ENCODE measurements around the gene PKNOX2. TPM values are rescaled to one million over a fixed set of nuclear protein-coding genes. Genes with fewer than 3 reads are reported as not detected.
A peak's percentile ranks its signal among the peaks of the same experiment; 100 is the strongest.

PKNOX2 gene
- total and polyA plus RNA-seq, 9 of the 15 experiments (the other 6 are each of a cell fraction or from before 2014, with no cell fraction given): not detected

DNA sequence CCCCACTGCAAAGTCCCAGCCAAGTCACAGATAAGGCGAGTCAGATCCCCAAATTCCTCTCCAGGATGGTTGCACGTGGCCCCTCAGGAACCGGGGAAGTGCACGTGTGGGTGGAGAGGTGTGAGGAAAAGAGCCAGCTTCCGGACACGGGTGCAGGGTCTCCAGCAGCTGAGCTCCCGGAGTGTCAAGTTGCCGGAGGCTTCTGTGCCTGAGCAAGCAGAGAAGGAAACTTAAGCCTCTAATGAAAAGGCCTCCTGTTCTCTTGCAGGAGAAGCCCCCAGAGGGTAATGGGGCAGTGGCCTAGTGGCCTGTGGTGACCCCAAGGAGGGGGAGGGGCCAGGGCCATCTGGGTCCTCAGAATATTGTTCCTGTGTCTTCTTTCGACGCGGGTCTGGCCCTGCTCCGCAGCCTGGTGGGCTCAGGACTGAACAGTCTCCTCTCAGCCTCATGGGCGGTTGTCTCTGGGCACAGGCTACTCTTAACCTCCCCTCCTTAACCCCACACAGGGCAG lies 183.6 kb downstream of the PKNOX2 start (continued):
- TF ChIP-seq, protein P1, sequence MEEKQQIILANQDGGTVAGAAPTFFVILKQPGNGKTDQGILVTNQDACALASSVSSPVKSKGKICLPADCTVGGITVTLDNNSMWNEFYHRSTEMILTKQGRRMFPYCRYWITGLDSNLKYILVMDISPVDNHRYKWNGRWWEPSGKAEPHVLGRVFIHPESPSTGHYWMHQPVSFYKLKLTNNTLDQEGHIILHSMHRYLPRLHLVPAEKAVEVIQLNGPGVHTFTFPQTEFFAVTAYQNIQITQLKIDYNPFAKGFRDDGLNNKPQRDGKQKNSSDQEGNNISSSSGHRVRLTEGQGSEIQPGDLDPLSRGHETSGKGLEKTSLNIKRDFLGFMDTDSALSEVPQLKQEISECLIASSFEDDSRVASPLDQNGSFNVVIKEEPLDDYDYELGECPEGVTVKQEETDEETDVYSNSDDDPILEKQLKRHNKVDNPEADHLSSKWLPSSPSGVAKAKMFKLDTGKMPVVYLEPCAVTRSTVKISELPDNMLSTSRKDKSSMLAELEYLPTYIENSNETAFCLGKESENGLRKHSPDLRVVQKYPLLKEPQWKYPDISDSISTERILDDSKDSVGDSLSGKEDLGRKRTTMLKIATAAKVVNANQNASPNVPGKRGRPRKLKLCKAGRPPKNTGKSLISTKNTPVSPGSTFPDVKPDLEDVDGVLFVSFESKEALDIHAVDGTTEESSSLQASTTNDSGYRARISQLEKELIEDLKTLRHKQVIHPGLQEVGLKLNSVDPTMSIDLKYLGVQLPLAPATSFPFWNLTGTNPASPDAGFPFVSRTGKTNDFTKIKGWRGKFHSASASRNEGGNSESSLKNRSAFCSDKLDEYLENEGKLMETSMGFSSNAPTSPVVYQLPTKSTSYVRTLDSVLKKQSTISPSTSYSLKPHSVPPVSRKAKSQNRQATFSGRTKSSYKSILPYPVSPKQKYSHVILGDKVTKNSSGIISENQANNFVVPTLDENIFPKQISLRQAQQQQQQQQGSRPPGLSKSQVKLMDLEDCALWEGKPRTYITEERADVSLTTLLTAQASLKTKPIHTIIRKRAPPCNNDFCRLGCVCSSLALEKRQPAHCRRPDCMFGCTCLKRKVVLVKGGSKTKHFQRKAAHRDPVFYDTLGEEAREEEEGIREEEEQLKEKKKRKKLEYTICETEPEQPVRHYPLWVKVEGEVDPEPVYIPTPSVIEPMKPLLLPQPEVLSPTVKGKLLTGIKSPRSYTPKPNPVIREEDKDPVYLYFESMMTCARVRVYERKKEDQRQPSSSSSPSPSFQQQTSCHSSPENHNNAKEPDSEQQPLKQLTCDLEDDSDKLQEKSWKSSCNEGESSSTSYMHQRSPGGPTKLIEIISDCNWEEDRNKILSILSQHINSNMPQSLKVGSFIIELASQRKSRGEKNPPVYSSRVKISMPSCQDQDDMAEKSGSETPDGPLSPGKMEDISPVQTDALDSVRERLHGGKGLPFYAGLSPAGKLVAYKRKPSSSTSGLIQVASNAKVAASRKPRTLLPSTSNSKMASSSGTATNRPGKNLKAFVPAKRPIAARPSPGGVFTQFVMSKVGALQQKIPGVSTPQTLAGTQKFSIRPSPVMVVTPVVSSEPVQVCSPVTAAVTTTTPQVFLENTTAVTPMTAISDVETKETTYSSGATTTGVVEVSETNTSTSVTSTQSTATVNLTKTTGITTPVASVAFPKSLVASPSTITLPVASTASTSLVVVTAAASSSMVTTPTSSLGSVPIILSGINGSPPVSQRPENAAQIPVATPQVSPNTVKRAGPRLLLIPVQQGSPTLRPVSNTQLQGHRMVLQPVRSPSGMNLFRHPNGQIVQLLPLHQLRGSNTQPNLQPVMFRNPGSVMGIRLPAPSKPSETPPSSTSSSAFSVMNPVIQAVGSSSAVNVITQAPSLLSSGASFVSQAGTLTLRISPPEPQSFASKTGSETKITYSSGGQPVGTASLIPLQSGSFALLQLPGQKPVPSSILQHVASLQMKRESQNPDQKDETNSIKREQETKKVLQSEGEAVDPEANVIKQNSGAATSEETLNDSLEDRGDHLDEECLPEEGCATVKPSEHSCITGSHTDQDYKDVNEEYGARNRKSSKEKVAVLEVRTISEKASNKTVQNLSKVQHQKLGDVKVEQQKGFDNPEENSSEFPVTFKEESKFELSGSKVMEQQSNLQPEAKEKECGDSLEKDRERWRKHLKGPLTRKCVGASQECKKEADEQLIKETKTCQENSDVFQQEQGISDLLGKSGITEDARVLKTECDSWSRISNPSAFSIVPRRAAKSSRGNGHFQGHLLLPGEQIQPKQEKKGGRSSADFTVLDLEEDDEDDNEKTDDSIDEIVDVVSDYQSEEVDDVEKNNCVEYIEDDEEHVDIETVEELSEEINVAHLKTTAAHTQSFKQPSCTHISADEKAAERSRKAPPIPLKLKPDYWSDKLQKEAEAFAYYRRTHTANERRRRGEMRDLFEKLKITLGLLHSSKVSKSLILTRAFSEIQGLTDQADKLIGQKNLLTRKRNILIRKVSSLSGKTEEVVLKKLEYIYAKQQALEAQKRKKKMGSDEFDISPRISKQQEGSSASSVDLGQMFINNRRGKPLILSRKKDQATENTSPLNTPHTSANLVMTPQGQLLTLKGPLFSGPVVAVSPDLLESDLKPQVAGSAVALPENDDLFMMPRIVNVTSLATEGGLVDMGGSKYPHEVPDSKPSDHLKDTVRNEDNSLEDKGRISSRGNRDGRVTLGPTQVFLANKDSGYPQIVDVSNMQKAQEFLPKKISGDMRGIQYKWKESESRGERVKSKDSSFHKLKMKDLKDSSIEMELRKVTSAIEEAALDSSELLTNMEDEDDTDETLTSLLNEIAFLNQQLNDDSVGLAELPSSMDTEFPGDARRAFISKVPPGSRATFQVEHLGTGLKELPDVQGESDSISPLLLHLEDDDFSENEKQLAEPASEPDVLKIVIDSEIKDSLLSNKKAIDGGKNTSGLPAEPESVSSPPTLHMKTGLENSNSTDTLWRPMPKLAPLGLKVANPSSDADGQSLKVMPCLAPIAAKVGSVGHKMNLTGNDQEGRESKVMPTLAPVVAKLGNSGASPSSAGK (IDR thresholded peaks at IDR 0.05): peak; percentile 27; the same call in 1 of the 2 replicates
